Bronchial epithelial cell (primary cell): ENCODE measurements around the gene SLC38A1. TPM values are rescaled to one million over a fixed set of nuclear protein-coding genes. Genes with fewer than 3 reads are reported as not detected.

Experiments used
- DNase-seq: peaks from one replicate; pipeline ENCODE4 v3.0.0-alpha.2; 2010; ENCODE audit warnings: low read depth
- FAIRE-seq: peaks from 2 replicates; lab custom pipeline; 2011; peaks lifted over from hg19 to GRCh38; lab: Jason Lieb, UNC
- H3K27me3 ChIP-seq: 2 replicates; pipeline ENCODE4 v1.5.1; 2011; ENCODE audit warnings: low read length; ENCODE audit not compliant: control insufficient read depth, insufficient read depth
- H3K36me3 ChIP-seq: 2 replicates; pipeline ENCODE4 v1.5.1; 2011; ENCODE audit warnings: low read length; ENCODE audit not compliant: control insufficient read depth, insufficient read depth
- H3K4me3 ChIP-seq: 2 replicates; pipeline ENCODE4 v1.5.1; 2011; ENCODE audit warnings: mild to moderate bottlenecking, low read depth, low read length, control low read depth
- CTCF ChIP-seq: IDR thresholded peaks from 2 replicates; pipeline ENCODE4 v1.5.1; 2011; ENCODE audit warnings: mild to moderate bottlenecking, moderate library complexity, low read length, control low read depth, inconsistent platforms; ENCODE audit not compliant: insufficient read depth, severe bottlenecking
- total RNA-seq: library from RNA; depleted of rRNA; stranded (reverse); fragments of >200 nt; gene quantifications from 2 replicates; pipeline ENCODE4 v1.2.1, GENCODE V29; 2014

SLC38A1 gene
- total RNA-seq, 1 donor from 2014 or later, result 263 TPM

GRCh38 chr12:46158501-46158900 is 110.3 kb downstream of the SLC38A1 start:
- Histone ChIP-seq H3K27me3 (no peaks in the 10 kb centered on the region), H3K4me3 (no peak overlapping the region), H3K36me3 (no peaks in the 10 kb centered on the region)
- DNase-seq (no peak), FAIRE-seq (no peak)
- TF ChIP-seq CTCF, result no peak

GRCh38 chr12:46154221-46154985 is 114.4 kb downstream of the SLC38A1 start:
- DNase-seq (peak; percentile 97), FAIRE-seq (no peak)
- Histone ChIP-seq H3K4me3 (no peak overlapping the region), H3K27me3 (no peaks in the 10 kb centered on the region), H3K36me3 (no peaks in the 10 kb centered on the region)
- no peak for TF ChIP-seq CTCF

GRCh38 chr12:46153268-46153872 is 115.5 kb downstream of the SLC38A1 start:
- Histone ChIP-seq H3K4me3 (no peak overlapping the region), H3K36me3 (no peaks in the 10 kb centered on the region), H3K27me3 (no peaks in the 10 kb centered on the region)
- DNase-seq (peak; percentile 52), FAIRE-seq (no peak)
- peak; percentile 48 for TF ChIP-seq CTCF

GRCh38 chr12:46152456-46152855 is 116.4 kb downstream of the SLC38A1 start:
- Histone ChIP-seq H3K27me3 (no peaks in the 10 kb centered on the region), H3K4me3 (no peak overlapping the region), H3K36me3 (no peaks in the 10 kb centered on the region)
- FAIRE-seq (no peak), DNase-seq (no peak)
- TF ChIP-seq CTCF, result no peak

GRCh38 chr12:46150735-46151134 is 118.1 kb downstream of the SLC38A1 start:
- H3K36me3 ChIP-seq, result no peaks in the 10 kb centered on the region
- FAIRE-seq, result no peak

More at GRCh38 chr12:46150735-46151134, 118.1 kb downstream of the SLC38A1 start:
- DNase-seq, result no peak
- TF ChIP-seq CTCF, result no peak
- H3K4me3 ChIP-seq, result no peak overlapping the region
- no peaks in the 10 kb centered on the region for H3K27me3 ChIP-seq
